HEK293 (cell line): Measurements from ENCODE around the gene CD82.

Source experiments
- CTCF ChIA-PET: fragments of 350-600 bp; formaldehyde crosslinking; extraction: SDS; loops from one replicate; lab custom pipeline; 2021; ENCODE audit warnings: antibody characterized with exemption; lab: Yijun Ruan, JAX
- POLR2A ChIA-PET: fragments of 300-600 bp; formaldehyde crosslinking; extraction: SDS; loops from one replicate; lab custom pipeline; 2020; ENCODE audit warnings: antibody characterized with exemption, inconsistent platforms; lab: Yijun Ruan, JAX
- H3K27ac ChIP-seq: fragments of 200-500 bp; sonication (Bioruptor generic); 2 replicates; pipeline ENCODE4 v1.5.1; 2014; ENCODE audit warnings: low read depth, low read length, control low read depth, inconsistent platforms; ENCODE audit errors: extremely low read depth
- H3K36me3 ChIP-seq, 2 experiments: fragments of 200-500 bp in 1 of 2; sonication (Bioruptor generic) in 1 of 2; 1 replicate in 1 of 2; 2 replicates in 1 of 2; pipeline ENCODE4 v1.5.1; 2014 to 2017; ENCODE audit warnings: inconsistent platforms in 2 of 2, low read length in 2 of 2; ENCODE audit not compliant: control insufficient read depth in 2 of 2, insufficient read depth in 1 of 2
- H3K4me1 ChIP-seq: fragments of 200-500 bp; sonication (Bioruptor generic); 2 replicates; pipeline ENCODE4 v1.5.1; 2014; ENCODE audit warnings: mild to moderate bottlenecking, low read length, inconsistent platforms; ENCODE audit not compliant: control insufficient read depth, insufficient read depth
- H3K4me3 ChIP-seq: 2 replicates; pipeline ENCODE4 v1.5.1; 2011; ENCODE audit warnings: low read depth, mild to moderate bottlenecking, control low read depth, low read length, moderate library complexity
- H3K9me3 ChIP-seq: fragments of 200-500 bp; sonication (Bioruptor generic); 2 replicates; pipeline ENCODE4 v1.5.1; 2014; ENCODE audit warnings: low read depth, low read length, inconsistent platforms; ENCODE audit not compliant: control insufficient read depth, insufficient read depth
- EGR2 ChIP-seq: fragments of 450-650 bp; formaldehyde crosslinking; IDR thresholded peaks from 2 replicates; pipeline ENCODE4 v1.5.1; 2016; ENCODE audit warnings: low read depth, missing biosample characterization, missing genetic modification characterization
- HOXD13 ChIP-seq: sonication (generic); formaldehyde crosslinking; IDR thresholded peaks from 2 replicates; pipeline ENCODE4 v1.8.0; 2022; ENCODE audit warnings: missing genetic modification reagents, borderline replicate concordance
- KLF8 ChIP-seq: fragments of 450-650 bp; formaldehyde crosslinking; IDR thresholded peaks from 2 replicates; pipeline ENCODE4 v1.5.1; 2016; ENCODE audit warnings: missing biosample characterization, missing genetic modification characterization
- SP7 ChIP-seq: fragments of 450-650 bp; formaldehyde crosslinking; IDR thresholded peaks from 2 replicates; pipeline ENCODE4 v1.5.1; 2016; ENCODE audit warnings: missing biosample characterization, missing genetic modification characterization
- ZFHX2 ChIP-seq: fragments of 450-650 bp; formaldehyde crosslinking; conservative IDR thresholded peaks from 2 replicates; pipeline ENCODE4 v1.5.1; 2016; ENCODE audit warnings: missing biosample characterization, missing genetic modification characterization
- ZNF223 ChIP-seq: fragments of 450-650 bp; formaldehyde crosslinking; IDR thresholded peaks from 2 replicates; pipeline ENCODE4 v1.5.1; 2016; ENCODE audit warnings: missing biosample characterization, missing genetic modification characterization
- ZNF571 ChIP-seq: fragments of 450-650 bp; formaldehyde crosslinking; IDR thresholded peaks from 2 replicates; pipeline ENCODE4 v1.5.0; 2017; ENCODE audit warnings: missing biosample characterization, missing genetic modification characterization
- ZNF610 ChIP-seq: fragments of 450-650 bp; formaldehyde crosslinking; IDR thresholded peaks from 2 replicates; pipeline ENCODE4 v1.5.1; 2016; ENCODE audit warnings: missing biosample characterization, missing genetic modification characterization, borderline replicate concordance
- ZNF76 ChIP-seq: fragments of 450-650 bp; formaldehyde crosslinking; IDR thresholded peaks from 2 replicates; pipeline ENCODE4; 2016; ENCODE audit warnings: low read depth, missing biosample characterization, missing genetic modification characterization, borderline replicate concordance
- ZSCAN5A ChIP-seq: fragments of 450-650 bp; formaldehyde crosslinking; IDR thresholded peaks from 2 replicates; pipeline ENCODE4 v1.5.1; 2016; ENCODE audit warnings: missing biosample characterization, missing genetic modification characterization
- TF ChIP-seq, protein P1 (sequence below): fragments of 450-650 bp; formaldehyde crosslinking; IDR thresholded peaks from 2 replicates; pipeline ENCODE4 v1.5.1; 2017; ENCODE audit warnings: missing biosample characterization, missing genetic modification characterization
- TF ChIP-seq, protein P2 (sequence below): fragments of 450-650 bp; formaldehyde crosslinking; IDR thresholded peaks from 2 replicates; pipeline ENCODE4 v1.5.1; 2016; ENCODE audit warnings: missing biosample characterization, missing genetic modification characterization
- TF ChIP-seq, protein P3 (sequence below): fragments of 450-650 bp; IDR thresholded peaks from 2 replicates; pipeline ENCODE4 v1.5.1; 2018; ENCODE audit warnings: missing biosample characterization, missing genetic modification characterization
- TF ChIP-seq, protein P4 (sequence below): fragments of 450-650 bp; formaldehyde crosslinking; IDR thresholded peaks from 2 replicates; pipeline ENCODE4 v1.5.1; 2016; ENCODE audit warnings: missing biosample characterization, missing genetic modification characterization
- TF ChIP-seq, protein P5 (sequence below): fragments of 450-650 bp; formaldehyde crosslinking; IDR thresholded peaks from 2 replicates; pipeline ENCODE4 v1.5.1; 2016; ENCODE audit warnings: missing biosample characterization, missing genetic modification characterization
- TF ChIP-seq, protein P6 (sequence below): fragments of 450-650 bp; formaldehyde crosslinking; IDR thresholded peaks from 2 replicates; pipeline ENCODE4 v1.5.1; 2016; ENCODE audit warnings: missing biosample characterization, missing genetic modification characterization

CD82 gene

DNA sequence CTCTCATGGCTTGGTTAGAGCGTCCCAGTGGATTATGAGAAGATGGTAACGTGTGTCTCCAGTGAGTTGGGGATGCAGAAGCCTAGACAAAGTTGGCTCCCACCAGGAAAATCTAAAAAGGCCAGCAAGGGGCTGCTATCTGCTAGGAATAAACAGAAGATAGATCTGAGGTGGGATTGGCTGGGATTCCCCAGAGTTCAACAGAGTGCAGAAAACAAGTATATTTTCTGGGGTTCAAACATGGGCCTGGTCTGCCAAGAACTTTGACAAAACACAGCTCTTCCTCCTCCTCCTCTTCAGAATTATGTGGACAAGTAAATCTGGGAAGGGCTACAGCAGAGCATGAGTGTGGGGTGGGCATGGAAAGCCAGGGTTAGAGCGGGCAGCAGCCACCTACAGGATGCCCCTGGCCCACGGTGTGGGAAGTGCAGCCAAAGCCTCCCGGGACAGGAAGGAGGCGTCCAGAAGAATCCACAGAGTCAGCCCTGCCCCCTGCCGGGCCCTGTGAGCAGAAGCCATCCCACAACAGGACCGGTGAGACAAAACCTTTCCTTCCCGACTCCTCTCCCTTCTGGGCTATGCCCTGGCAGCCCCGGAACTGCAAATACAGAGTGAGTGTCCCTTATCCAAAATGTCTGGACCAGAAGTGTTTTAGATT lies 67.1 kb downstream of the CD82 start:
- no peak overlapping the region for H3K27ac ChIP-seq
- no peak overlapping the region for H3K4me3 ChIP-seq
- H3K4me1 ChIP-seq: no peaks in the 10 kb centered on the region
- CTCF ChIA-PET: interaction anchor here (0.7 to 2.6 kb wide), 2 partner anchors 10 to 353 kb away, joined by 3 to 13 read pairs; no protein-coding TSS in a partner anchor
- POLR2A ChIA-PET: no interaction called here
- no peaks in the 10 kb centered on the region for H3K36me3 ChIP-seq
- TF ChIP-seq ZNF223 (tag by site-specific recombination) (no peak), ZNF76 (tag by site-specific recombination) (no peak), HOXD13 (CRISPR knock-in tag) (no peak), EGR2 (tag by site-specific recombination) (peak; percentile 65), ZNF610 (tag by site-specific recombination) (no peak), ZFHX2 (tag by site-specific recombination) (peak; percentile 65), ZNF571 (tag by site-specific recombination) (no peak), KLF8 (tag by site-specific recombination) (no peak), SP7 (tag by site-specific recombination) (no peak), ZSCAN5A (tag by site-specific recombination) (no peak)
- TF ChIP-seq, protein P1, sequence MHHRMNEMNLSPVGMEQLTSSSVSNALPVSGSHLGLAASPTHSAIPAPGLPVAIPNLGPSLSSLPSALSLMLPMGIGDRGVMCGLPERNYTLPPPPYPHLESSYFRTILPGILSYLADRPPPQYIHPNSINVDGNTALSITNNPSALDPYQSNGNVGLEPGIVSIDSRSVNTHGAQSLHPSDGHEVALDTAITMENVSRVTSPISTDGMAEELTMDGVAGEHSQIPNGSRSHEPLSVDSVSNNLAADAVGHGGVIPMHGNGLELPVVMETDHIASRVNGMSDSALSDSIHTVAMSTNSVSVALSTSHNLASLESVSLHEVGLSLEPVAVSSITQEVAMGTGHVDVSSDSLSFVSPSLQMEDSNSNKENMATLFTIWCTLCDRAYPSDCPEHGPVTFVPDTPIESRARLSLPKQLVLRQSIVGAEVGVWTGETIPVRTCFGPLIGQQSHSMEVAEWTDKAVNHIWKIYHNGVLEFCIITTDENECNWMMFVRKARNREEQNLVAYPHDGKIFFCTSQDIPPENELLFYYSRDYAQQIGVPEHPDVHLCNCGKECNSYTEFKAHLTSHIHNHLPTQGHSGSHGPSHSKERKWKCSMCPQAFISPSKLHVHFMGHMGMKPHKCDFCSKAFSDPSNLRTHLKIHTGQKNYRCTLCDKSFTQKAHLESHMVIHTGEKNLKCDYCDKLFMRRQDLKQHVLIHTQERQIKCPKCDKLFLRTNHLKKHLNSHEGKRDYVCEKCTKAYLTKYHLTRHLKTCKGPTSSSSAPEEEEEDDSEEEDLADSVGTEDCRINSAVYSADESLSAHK (tag by site-specific recombination): no peak
- TF ChIP-seq, protein P2, sequence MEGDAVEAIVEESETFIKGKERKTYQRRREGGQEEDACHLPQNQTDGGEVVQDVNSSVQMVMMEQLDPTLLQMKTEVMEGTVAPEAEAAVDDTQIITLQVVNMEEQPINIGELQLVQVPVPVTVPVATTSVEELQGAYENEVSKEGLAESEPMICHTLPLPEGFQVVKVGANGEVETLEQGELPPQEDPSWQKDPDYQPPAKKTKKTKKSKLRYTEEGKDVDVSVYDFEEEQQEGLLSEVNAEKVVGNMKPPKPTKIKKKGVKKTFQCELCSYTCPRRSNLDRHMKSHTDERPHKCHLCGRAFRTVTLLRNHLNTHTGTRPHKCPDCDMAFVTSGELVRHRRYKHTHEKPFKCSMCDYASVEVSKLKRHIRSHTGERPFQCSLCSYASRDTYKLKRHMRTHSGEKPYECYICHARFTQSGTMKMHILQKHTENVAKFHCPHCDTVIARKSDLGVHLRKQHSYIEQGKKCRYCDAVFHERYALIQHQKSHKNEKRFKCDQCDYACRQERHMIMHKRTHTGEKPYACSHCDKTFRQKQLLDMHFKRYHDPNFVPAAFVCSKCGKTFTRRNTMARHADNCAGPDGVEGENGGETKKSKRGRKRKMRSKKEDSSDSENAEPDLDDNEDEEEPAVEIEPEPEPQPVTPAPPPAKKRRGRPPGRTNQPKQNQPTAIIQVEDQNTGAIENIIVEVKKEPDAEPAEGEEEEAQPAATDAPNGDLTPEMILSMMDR (tag by site-specific recombination): 0 out of 2 replicates have a peak, but pooled peaks have one; percentile 25
- TF ChIP-seq, protein P3, sequence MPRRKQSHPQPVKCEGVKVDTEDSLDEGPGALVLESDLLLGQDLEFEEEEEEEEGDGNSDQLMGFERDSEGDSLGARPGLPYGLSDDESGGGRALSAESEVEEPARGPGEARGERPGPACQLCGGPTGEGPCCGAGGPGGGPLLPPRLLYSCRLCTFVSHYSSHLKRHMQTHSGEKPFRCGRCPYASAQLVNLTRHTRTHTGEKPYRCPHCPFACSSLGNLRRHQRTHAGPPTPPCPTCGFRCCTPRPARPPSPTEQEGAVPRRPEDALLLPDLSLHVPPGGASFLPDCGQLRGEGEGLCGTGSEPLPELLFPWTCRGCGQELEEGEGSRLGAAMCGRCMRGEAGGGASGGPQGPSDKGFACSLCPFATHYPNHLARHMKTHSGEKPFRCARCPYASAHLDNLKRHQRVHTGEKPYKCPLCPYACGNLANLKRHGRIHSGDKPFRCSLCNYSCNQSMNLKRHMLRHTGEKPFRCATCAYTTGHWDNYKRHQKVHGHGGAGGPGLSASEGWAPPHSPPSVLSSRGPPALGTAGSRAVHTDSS (tag by site-specific recombination): peak; percentile 49; the same call in 1 of the 2 replicates
- TF ChIP-seq, protein P4, sequence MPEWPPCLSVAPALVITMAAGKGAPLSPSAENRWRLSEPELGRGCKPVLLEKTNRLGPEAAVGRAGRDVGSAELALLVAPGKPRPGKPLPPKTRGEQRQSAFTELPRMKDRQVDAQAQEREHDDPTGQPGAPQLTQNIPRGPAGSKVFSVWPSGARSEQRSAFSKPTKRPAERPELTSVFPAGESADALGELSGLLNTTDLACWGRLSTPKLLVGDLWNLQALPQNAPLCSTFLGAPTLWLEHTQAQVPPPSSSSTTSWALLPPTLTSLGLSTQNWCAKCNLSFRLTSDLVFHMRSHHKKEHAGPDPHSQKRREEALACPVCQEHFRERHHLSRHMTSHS (tag by site-specific recombination): no peak
- TF ChIP-seq, protein P5, sequence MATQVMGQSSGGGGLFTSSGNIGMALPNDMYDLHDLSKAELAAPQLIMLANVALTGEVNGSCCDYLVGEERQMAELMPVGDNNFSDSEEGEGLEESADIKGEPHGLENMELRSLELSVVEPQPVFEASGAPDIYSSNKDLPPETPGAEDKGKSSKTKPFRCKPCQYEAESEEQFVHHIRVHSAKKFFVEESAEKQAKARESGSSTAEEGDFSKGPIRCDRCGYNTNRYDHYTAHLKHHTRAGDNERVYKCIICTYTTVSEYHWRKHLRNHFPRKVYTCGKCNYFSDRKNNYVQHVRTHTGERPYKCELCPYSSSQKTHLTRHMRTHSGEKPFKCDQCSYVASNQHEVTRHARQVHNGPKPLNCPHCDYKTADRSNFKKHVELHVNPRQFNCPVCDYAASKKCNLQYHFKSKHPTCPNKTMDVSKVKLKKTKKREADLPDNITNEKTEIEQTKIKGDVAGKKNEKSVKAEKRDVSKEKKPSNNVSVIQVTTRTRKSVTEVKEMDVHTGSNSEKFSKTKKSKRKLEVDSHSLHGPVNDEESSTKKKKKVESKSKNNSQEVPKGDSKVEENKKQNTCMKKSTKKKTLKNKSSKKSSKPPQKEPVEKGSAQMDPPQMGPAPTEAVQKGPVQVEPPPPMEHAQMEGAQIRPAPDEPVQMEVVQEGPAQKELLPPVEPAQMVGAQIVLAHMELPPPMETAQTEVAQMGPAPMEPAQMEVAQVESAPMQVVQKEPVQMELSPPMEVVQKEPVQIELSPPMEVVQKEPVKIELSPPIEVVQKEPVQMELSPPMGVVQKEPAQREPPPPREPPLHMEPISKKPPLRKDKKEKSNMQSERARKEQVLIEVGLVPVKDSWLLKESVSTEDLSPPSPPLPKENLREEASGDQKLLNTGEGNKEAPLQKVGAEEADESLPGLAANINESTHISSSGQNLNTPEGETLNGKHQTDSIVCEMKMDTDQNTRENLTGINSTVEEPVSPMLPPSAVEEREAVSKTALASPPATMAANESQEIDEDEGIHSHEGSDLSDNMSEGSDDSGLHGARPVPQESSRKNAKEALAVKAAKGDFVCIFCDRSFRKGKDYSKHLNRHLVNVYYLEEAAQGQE: no peak
- TF ChIP-seq, protein P6, sequence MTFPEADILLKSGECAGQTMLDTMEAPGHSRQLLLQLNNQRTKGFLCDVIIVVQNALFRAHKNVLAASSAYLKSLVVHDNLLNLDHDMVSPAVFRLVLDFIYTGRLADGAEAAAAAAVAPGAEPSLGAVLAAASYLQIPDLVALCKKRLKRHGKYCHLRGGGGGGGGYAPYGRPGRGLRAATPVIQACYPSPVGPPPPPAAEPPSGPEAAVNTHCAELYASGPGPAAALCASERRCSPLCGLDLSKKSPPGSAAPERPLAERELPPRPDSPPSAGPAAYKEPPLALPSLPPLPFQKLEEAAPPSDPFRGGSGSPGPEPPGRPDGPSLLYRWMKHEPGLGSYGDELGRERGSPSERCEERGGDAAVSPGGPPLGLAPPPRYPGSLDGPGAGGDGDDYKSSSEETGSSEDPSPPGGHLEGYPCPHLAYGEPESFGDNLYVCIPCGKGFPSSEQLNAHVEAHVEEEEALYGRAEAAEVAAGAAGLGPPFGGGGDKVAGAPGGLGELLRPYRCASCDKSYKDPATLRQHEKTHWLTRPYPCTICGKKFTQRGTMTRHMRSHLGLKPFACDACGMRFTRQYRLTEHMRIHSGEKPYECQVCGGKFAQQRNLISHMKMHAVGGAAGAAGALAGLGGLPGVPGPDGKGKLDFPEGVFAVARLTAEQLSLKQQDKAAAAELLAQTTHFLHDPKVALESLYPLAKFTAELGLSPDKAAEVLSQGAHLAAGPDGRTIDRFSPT (tag by site-specific recombination): no peak
- TF ChIP-seq, all 188 proteins: peak for 4
- H3K9me3 ChIP-seq: no peaks in the 10 kb centered on the region
